G401 (cell line): ENCODE results near the gene ANKDD1B. TPM values are rescaled to one million over a fixed set of nuclear protein-coding genes. Genes with fewer than 3 reads are reported as not detected.
A peak's percentile ranks its signal among the peaks of the same experiment; 100 is the strongest.

Experiments used
- DNase-seq: peaks from one replicate; pipeline ENCODE4 v3.0.0-alpha.2; 2015; ENCODE audit warnings: low spot score
- in situ Hi-C: cut with HindIII; loops from 2 replicates; pipeline ENCODE4 v1.10.0; 2016; ENCODE audit warnings: low sequenced_read_pairs, mixed read lengths
- total RNA-seq: library from RNA; depleted of rRNA; stranded (reverse); fragments of >200 nt; shearing (Covaris generic); gene quantifications from 2 replicates; pipeline ENCODE4 v1.2.3, GENCODE V29; 2014

ANKDD1B gene
- total RNA-seq, 1 experiment from 2014 or later: not detected

DNA sequence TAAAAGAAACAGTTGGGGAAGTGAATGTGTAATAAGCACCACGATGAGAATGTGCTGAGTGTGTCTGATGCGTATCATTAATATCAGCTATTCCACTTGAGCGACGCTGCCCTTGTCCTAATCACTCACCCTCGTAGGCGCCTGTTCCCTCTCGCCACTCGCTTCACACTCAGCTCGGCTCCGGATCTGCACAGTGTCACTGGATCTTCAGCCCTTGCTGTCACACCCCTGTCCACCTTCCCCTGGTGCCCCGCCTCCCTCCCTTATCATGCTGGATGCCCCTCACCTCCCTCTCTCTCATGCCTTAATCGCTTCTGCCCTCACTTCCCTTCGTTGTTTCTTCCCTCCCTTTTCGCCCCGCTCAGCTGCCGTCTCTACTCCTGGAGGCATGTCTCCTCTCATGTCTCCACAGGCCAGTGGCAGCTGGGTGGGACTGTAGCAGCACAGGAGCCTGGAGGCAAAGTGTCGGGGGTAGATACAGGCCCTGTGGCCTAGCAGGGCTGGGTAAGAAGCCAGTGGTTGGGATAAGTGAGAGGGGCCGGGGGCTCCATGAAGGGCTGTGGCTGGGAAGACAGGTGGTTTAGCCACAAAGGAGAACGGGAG, 43.5 kb downstream of the ANKDD1B start:
- in situ Hi-C loops: no loop called here
- DNase-seq: no peak

DNA sequence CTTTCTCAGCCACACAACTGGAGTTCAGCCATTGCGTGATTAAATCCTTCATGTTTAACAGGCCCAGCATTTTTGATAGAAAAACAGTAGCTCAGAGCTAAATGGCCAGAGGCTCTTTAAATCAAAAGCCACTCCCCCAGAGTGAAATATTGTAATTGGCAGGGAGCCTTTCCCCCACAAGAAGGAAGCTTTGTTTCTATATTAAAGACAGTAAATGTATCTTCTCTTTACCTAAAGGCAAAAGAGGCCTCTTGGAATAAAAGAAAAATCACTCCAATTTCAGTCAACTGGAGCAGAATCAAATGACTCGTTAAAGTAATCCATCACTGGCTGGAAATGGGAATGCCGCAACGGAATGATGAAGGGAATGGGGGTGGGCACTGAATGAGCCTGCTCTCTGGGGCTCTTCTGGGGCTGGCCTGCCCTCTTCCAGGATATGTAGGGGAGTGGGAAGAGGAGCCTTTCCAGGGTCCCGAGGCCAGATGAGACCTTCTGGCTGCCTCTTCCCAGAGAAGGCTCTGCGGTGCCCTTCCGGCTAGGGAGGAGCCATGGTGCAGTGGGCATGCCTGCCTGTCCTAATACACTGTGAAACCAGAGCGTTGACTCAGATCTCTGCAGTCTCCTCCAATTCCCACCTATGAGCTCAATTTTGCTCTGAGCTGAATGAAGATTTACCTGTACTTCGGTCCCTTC, 45.2 kb downstream of the ANKDD1B start:
- in situ Hi-C loops: no loop called here
- peak; percentile 75 for DNase-seq

DNA sequence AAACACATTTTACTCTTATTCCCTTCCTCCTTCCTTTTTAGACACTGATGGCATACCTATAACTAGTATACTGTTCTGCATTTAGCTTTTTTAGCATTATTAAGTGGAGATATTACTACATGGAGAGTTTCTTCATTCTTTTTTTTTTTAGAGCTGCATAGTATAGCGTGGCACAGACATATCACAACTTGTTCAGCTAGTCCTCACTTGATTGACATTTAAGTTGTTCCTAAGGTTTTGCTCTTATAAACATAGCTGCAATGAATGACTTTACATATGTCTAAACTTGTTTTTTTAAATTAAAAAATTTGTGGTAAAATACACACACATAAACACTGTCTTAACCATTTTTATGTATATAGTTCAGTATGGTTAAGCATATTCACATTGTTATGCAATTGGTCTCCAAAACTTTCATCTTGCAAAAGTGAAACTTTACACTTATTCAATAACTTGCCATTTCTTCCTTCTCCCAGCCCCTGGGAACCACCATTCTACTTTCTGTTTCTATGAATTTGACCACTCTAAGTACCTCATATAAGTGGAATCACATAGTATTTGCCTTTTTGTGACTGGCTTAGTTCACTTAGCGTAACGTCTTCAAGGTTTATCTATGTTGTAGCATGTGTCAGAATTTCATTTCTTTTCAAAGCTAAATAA, 48.7 kb downstream of the ANKDD1B start:
- no peak for DNase-seq
- in situ Hi-C loops: no loop called here

DNA sequence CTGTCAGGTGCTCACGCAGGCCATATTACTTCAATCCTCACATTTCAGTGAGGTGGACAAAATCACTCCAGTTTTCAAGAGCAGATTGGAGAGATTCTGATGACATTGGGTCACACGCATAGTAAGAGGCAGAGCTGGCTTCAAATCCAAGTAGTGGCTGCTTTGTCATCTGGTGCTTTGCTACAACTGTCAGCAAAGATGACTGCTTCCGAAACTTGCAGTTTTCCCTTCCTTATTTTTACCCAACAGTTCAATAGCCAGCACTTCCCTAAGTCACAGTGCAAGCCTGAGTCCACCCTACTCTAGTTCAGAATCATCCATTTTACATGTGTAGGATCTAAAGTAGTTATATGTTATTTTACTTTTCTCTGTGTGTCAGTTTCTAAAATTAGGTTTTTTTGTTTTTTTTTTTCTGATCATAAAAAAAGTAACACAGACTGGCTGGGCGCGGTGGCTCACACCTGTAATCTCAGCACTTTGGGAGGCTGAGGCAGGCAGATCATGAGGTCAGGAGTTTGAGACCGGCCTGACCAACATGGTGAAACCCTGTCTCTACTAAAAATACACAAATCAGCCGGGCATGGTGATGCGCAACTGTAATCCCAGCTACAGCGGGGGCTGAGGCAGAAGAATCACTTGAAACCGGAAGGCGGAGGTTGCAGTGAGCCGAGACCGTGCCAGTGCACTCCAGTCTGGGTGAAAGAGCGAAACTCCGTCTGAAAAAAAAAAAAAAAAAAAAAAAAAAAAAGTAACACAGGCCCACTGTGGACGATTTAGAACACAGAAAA, 49.6 kb downstream of the ANKDD1B start:
- no peak for DNase-seq
- in situ Hi-C loops: no loop called here

DNA sequence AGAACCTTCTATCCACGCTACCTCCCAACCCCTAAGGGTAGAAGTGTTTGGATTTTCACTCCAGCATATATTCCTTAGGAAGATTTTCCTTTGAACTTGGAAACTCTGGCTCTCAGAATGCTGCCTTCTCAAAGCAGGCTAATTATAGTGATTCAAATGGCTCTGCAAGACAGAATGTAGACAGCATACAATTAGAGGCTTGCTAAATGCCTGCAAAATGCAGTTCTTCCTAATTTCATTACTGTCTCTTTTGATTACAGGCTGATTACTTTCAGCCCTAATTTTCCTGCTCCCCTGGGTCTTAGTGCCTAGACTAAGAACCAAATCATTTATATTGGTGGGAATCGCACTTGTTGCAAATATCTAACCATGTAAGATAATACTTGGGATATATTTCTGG, 50.8 kb downstream of the ANKDD1B start:
- DNase-seq: no peak
- in situ Hi-C loops: no loop called here

DNA sequence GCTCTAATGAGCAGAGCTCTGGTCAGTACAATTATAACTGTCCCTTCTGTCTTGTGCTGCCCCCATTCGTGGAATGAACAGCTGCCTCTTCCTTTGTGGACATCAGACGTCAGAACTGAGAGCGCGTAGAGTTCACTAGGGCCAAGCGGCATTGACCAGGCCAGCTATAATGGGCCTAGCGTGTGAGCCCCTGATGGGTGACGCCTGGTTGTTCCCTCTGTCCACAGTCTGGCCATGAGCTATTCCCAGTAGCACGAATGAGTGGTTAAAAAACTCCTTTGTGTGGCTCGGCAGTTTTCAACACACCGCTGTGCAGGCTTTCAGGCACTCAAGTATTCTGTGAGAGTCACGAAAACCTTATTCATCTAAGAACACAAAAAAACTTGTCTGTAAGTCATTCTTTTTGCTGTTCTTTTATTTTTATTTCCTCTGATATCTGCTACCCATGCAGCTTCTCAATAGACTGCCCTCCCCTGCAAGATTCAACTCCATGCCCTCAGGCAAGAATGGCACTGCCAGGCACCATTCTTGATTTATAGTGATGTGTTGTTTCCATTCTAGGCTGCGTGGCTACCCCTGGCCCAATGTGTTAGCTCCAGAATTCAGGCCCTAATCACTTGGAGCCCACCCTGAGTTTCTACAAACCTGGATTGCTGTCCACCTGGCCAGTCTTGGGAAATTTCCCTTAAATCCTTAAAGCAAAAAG, 52.5 kb downstream of the ANKDD1B start:
- in situ Hi-C loops: no loop called here
- no peak for DNase-seq

DNA sequence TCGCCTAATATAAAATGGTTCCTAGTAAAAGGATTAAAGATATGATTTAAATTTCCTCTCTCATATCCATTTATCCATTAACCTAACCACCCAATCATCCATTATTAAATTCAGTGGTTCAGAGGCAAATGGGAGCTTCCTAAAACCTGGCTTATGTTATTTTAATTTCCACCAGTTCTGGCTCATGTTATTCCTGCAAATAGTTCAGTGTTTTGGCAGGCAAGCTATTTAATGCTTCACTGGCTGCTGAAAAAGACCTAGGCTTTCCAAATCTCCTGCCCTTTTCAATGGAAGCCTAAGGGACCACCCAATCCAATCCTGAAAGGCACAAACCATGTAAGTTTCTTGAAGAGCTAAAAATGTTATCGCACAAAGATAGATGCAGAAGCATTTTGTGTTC, 53.7 kb downstream of the ANKDD1B start:
- no peak for DNase-seq
- in situ Hi-C loops: no loop called here

DNA sequence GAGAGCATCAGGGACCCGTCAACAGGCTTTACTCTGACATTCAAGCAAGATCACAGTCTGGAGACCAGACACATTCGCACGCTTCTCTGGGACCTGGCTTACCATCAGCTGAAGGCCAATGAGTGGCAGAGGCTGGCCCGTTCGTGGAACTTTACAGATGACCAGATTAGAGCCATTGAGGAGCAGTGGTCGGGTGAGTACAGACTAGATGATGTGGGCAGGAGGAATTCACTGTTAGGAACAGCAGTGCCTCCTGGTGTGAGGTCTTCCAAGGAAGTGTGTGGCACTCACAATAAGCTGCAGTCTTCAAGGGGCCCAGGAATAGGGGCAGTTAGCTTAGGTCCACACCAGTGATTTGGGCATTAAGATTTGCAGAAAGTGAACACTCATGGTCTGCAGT, 55.5 kb downstream of the ANKDD1B start:
- in situ Hi-C loops: no loop called here

DNA sequence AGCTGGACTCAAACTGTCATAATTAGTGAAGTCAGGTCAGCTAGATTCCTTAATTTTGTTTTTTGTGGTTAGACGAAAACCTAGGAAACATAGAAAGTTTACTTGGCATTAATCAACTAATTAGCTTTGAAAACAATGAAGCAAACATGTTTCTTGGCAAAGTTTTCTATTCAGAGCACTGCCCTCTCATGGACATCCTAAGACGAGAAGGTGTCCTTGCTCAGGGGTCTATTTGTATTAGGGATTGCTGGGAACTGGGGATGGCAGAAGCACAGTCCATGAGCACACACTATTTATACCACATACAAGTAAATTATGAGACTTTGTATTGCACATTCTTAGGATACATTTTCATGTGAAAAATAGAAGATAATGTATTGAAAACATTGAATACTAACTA, 56.3 kb downstream of the ANKDD1B start:
- in situ Hi-C loops: no loop called here
- DNase-seq: peak; percentile 16

More for the DNA sequence above, 55.5 kb downstream of the ANKDD1B start:
- DNase-seq: no peak

DNA sequence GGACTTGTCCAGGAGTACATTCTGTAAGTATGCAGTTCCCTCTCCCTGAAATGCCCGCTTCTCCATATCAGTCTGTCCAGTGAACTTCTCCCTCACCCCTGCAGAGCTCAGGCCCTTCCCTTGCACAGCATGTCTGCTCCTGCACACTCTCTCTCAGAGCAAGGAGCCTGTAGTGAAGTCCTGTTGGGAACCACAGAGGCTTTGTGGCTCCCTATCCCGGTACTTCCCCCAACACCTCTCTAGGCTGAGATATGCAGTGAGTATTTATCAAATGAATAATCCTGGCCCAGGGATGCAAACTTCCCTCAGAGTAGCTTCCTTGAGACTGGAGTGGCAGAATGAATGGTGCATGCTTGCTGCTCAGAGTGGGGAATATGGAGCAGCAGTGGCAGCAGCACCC, 57.2 kb downstream of the ANKDD1B start:
- DNase-seq: no peak
- in situ Hi-C loops: no loop called here

DNA sequence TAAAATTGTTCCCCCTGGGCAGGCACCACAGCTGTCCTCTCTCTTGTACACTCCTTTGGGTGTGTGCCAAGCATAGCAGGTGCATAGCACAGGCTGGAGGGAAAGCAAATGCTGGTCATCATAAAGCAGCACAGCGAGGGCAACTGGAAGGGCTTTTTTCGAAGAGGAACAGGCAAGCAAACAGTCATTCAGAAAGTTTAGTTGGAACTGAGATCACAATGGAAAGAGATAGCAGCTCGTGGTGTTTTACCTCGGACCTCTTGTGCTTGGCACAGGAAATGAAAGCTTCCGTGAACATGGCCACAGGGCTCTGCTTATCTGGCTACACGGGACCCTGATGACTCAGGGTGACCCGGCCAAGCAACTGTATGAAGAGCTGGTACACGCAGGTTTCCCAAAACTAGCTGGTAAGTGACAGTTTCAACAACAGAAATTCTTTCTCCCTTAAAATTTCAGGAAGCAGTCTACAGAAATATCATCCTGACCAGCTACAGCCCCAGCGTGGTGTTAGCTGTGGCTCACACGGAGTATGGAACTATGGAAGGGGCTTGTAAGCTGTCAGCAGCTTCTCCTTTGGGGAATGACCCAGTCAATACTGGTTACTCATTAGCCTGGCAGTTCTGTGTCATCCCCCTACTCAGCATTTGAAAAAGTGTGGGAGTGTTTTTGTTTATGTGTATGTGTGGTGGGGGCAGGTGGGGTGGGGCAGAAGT, 57.9 kb downstream of the ANKDD1B start:
- DNase-seq: peak; percentile 54
- in situ Hi-C loops: no loop called here

DNA sequence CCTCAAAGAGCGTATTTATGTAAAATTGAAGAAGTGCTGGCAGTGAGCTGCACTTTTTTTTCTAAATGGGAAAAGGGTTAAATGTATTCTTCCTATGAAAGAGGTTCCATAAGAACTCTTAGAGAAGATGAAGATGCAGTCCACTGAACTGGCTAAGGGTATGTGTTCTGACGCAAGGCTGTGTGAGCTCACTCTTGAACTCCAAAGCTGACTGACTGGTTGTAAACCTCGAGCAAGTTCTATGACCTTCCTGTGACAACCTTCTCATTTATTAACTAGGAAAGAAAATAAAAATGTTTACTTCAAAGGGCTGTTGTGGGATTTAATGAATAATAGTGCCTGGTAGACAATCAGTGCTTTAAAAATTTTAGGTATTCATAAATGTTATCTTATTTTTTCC, 59.3 kb downstream of the ANKDD1B start:
- in situ Hi-C loops: no loop called here

DNA sequence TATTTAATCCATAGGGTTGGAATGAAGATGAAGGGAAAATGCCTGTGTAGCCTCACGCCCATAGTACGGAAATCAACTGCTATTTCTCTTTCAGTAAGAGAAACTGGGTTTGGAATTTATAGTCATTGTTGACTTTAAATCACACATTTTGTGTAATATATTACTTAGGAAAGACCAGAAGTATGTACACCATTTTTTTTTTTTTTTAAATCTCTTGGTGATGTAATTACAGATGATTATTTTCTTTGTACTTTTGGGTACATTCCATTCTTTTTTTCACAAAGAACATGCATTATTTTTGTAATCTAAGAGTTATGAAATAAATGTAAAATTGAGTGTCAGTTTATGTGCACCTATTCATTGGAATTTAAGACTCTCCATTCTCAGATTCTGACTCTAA, 60.3 kb downstream of the ANKDD1B start:
- no peak for DNase-seq
- in situ Hi-C loops: no loop called here

More for the DNA sequence above, 59.3 kb downstream of the ANKDD1B start:
- no peak for DNase-seq

DNA sequence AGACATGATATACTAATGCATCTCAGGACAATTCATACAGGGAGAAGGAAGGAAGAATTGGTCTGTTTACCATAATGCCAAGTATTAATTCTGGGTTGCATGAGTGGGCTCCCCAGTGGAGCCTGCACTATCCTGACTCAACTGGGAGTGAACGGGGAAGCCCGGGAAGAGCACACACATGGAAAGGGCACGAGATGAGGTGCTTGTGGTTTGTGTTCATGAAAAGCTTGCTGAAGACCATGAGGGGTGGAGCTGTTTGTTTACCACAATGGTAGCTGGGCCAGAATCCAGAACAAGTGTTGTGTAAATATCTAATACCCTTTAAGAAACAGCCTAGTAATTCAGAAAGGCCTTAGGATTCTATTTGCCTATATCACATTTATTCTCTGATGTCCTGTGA, 61.4 kb downstream of the ANKDD1B start:
- in situ Hi-C loops: no loop called here
- no peak for DNase-seq

DNA sequence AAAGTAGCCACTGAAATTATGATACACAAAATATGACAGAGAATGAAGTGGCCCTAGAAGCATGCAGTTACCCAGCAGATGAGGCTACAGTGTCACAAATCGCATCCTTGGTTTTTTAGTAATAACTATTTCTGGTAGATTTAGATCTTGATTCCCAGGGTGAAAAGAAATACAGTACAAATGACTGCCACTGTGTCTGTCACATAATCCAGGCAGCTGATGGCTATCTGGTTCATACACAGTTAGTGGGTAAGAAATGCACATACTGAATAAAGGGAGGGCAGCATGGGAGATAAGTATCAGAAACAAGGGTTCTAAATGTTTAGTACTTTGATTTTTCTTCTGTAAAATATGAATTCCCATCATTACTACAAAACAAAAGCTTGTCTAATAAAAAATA, 64.5 kb downstream of the ANKDD1B start:
- DNase-seq: no peak
- in situ Hi-C loops: no loop called here

DNA sequence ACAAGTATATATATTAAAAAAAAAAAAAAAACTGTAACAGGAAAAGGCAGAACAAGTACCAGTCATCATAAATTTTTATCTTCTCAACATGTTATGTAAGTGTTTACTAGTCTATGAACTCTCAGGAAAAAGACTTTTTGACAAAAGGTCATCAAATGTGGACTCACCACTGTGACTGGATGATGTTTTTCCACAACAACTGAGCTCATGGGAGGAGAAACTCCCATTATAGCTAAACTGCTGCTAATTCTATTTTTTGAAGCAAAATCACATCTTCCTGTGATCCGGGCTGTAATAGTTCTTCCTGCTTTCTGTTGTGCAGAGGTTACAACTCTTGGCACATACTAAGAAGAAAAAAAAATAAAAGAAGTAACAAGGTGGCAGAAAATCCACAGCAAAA, 66.4 kb downstream of the ANKDD1B start:
- DNase-seq: no peak
- in situ Hi-C loops: no loop called here

DNA sequence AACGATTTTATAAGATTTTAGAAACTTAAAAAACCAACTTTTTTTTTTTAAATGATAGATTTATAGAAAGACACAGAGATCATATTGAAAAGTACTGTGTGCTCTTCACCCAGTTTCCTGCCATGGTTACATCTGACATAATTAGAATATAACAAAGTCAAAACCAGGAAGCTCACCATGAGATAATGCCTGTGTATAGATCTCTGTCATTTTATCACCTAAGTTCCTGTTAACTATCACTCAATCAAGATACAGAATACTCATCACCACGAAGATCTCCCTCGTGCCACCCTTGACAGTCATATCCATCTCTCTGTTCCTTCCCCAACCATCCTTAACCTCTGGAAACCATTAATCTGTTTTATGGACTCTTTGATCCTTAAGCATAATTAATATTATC, 66.9 kb downstream of the ANKDD1B start:
- in situ Hi-C loops: no loop called here
- DNase-seq: no peak

DNA sequence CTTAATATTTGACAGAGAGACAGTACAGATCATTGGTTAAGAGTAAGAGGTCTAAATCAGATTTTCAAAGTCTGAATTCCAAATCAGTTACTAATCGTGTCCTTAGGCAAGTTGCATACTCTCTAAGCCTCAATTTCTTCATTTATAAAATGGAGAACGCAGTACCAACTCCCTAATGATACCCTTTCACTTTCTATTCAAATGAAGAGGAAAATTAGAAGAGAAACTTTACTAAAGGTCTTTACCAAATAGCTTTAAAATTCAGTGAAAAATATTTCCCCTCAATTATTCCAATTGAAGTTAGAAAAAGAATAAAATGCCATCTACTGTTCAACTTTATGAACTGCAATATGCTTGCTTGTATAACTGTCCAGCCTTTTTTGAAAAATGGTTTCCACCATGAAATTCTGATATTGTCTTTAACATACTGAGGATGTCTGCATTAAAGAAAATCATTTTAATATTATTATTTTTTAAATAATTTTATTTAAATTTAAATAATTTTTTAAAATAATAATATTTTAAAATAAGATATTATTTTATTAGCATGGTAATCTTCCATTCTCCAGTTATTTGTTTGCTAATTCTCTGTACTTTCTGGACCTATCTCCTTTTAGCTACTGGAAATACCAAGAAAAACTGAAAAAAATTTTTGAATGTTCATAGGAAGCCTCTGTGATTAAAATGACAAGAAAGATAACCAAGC, 70.0 kb downstream of the ANKDD1B start:
- peak; percentile 67 for DNase-seq
- in situ Hi-C loops: loop anchor here (10.0 kb wide), 1 partner anchor 326 kb away; no protein-coding TSS in a partner anchor
